NCI-H2171 treated with DMSO at 0.1 percent for 48 hours (cell line): ENCODE measurements around the gene MDFI.

Experiments used
- DNase-seq: peaks from one replicate; lab custom pipeline; 2025; lab: John Stamatoyannopoulos, UW

The MDFI gene

GRCh38 chr6:41638002-41638934 lies at the start of gene MDFI:
TSS of gene MDFI (plus strand) at chr6:41638468. CDS start at chr6:41638750, 282 bp downstream.
- no peak for DNase-seq

- no peak for DNase-seq
These were observed 49.0 kb upstream of the MDFI start for GRCh38 chr6:41589223-41589622.

DNA sequence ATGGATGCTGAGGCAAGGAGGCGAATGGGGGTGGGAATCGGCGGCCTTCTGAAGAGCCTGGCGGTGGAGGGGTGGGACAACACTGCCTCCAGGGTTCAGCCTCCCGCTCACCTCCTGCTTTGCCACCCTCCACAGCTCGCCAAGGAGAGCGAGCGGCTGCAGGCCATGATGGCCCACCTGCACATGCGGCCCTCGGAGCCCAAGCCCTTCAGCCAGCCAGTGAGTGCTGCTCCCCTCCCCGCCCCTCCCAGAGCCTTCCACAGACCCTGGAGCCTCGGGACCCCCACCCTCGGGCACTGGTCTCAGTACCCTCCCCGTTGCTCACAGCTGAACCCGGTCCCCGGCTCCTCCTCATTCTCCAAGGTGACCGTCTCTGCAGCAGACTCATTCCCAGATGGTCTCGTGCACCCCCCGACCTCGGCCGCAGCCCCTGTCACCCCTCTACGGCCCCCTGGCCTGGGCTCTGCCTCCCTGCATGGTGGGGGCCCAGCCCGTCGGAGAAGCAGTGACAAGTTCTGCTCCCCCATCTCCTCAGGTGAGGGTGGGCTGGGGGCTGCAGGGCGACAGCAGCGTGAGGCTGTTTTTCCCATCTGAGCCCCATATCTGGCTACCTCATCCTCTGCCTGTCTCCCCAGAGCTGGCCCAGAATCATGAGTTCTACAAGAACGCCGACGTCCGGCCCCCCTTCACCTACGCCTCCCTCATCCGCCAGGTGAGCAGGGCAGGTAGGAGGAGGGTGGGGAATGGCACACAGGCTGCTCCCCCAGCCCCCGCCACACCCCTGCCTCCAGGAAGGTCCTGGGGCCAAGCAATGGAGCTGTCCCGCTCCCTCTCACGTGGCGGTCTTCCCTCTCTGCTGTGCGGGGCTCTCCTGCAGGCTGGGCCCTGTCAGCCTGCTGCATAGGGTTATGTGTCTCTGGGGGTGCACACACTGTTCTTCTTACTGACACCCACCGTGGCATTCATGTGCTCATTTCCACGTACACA lies 48.3 kb upstream of the MDFI start:
- no peak for DNase-seq

- DNase-seq = no peak
These were observed 47.1 kb upstream of the MDFI start for GRCh38 chr6:41591122-41591521.

DNA sequence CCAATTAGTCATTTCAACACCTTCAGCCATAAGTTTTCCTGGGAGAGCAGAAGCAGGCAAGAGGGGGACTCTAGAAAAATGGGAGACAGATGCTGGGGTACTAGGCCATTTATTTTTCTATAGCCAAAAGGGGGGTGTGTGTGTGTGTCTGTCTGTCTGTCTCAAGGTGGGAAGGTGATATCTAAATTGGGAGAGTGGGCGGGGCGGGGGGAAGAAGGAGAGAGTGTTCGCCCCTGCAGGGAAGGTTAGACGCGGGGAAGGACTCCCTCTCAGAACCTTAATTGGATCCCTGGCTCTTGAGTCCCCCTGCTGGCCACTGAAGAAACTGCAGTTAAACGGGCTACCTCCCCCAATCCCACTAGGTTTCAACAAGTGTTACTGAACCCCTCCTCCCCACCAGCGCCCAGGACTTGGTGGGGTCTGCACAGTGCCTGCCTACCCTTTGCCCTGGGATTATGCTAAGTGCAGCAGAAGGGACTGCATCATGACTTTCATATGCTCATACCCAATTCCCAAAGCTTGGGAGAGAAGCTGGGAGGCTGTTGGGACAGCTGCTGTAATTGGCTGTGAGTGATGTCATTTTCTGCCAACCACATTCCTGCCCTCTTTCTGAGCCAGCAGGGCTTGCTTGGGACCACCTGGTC lies 46.3 kb upstream of the MDFI start:
- peak; percentile 63 for DNase-seq

DNA sequence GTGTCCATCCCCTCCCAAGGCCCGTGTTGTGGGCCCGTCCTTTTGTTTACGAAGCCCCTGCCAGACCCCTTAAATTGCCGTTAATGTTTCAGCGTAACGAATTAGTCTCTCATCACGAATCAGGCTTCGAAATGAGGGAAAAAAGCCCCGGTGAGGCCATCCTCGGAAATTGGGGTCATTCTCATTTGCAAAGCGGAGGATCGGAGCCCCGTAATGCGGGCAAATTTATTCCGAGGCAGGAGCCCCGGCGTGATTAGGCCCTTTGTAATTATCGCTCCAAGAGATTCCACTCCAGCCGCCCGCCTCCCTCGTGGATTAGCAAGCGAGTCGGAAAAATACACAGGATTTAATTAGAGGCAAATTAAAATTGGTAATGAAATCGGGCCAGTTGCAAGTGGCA lies 44.9 kb upstream of the MDFI start:
- no peak for DNase-seq

DNA sequence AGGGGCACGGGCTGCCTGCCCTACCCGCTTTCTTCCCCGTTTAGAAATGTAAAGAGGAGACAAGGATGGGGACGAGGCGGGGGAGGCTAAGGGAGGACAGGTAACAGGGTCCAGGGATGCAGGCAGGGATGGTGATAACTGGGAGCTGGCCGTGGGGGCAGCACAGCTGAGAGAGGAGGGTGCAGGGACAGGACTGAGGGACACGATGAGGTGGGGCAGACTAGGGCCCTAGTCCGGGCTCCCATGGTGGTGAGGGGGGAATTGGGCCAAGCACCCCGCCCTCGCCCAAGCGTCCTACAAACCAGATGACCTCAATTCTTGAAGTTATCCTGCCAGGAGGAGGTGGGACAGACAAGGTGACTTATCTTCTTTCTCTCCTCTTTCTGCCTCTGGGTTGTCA lies 44.4 kb upstream of the MDFI start:
- DNase-seq = no peak

DNA sequence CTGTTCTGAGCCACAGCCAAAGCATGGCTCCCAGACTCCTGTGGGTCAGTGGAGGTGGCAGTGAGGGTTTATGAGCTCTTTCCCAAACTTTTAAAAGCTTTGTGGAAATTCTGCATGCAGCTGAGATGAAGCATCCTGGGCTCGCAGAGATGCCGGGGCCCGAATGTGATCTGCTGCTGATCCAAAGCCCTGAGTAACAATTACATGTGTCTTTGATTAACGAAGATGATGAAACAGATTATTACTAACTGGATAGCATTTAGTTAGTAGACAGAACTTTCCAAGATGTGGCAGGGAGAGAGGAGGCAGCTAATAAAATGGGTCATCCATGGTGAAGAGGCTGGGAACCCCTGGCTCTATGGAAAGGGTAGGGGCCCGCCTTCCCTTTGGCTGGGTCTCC lies 43.9 kb upstream of the MDFI start:
- no peak for DNase-seq

GRCh38 chr6:41594766-41595165 lies 43.5 kb upstream of the MDFI start:
- no peak for DNase-seq

GRCh38 chr6:41595166-41595565 lies 43.1 kb upstream of the MDFI start:
- no peak for DNase-seq

DNA sequence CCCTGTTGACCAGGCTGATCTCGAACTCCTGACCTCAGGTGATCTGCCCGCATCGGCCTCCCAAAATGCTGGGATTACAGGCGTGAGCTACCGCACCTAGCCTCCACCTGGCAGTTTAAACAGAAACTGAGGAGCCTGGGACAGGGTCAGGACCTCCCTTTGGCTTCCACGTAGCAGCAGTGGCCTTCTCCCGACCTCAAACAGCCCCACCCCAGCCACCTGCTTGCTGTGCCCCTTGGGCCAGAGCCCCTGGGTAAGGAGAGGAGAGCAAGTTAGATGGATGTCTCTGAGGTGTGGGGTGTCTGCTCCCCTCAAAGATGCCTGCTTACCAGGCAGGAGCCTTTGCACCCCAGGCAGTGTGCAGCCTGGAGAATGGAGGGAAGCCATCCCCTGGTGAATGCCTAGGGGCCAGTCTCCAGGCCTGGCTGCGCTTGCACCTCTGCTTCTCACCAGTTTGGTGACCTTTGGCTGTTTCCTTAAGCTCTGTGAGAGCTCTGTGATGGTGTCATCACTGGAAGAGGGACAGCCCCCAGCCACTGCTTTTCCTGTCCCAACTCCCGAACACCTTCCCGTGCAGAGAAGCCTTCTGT lies 42.1 kb upstream of the MDFI start:
- DNase-seq = no peak

DNA sequence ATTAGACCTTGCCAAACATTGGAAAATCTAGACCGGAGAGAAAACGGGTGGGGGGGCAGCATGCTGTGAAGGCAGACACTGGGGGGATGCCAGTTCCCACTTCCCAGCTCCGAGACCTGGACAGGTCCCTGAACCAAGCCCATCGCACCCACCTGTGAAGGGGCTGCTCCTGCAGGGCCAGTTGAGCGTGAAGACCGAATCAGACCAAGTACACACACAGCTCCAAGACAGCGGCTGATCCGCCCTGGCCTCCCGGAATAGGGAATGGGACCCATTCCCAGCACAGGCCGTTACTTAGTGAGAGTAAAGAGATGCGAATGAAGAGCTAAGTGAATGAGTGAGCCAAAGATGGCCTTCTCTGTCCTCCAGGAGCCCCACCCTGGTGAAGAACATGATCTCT lies 41.5 kb upstream of the MDFI start:
- DNase-seq = no peak

DNA sequence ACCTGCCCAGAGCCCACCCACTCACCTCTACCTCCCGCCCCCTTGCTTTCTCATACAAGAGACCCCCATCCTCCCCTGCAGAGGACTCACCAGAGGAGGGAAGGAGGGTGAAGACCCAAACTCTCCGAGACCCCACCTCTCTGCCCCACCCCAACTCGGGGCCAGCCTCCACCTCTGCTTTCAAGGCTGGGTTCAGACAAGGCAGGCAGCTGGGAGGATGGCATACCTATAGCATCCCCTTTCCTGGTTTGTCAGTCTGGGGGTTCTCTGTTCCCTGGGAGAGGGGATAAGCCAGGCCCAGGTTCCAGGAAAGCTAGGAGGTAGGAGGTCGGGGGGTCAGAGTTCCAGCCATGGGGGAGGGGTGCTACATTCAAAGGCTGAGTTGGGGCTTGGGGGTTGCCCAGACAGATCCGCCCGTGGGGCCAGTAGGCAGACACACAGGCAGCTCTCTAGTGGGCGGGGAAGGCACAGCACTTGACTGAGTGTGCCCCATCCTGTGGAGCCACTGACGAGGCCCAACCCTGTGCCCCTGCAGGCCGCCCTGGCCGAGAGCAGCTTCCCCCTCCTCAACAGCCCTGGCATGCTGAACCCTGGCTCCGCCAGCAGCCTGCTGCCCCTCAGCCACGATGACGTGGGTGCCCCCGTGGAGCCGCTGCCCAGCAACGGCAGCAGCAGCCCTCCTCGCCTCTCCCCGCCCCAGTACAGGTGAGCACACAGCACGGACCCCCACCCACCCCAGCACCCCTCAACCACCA lies 40.8 kb upstream of the MDFI start:
- no peak for DNase-seq

DNA sequence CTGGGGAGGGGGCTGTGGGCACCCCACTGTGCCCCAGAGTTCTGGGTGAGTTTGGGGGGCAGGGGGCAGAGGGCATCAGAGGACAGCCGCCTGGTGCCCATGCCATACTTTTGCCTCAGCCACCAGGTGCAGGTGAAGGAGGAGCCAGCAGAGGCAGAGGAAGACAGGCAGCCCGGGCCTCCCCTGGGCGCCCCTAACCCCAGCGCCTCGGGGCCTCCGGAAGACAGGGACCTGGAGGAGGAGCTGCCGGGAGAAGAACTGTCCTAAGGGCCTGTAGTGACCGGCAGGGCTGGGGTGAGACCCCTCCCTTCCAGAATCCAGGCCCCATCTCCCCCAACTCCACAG lies 39.6 kb upstream of the MDFI start:
- no peak for DNase-seq

- DNase-seq = no peak
These were observed 39.0 kb upstream of the MDFI start for GRCh38 chr6:41599015-41599851.

- no peak for DNase-seq
These were observed 38.3 kb upstream of the MDFI start for GRCh38 chr6:41599852-41600445.

- DNase-seq = no peak
These were observed 37.6 kb upstream of the MDFI start for GRCh38 chr6:41600499-41601247.

DNA sequence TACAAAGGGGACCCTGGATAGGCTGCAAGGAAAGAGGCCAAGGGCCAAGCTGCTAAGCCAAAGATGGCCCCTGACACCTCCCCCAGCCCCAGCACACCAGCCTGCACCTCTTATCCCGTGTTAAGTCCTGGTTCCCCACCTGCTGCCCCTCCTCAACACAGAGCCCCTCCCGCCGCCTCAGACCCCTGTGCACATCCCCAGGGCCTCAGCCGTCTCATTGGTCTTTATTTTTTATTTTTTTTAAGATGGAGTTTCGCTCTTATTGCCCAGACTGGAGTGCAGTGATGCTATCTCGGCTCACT lies 37.1 kb upstream of the MDFI start:
- DNase-seq = no peak

DNA sequence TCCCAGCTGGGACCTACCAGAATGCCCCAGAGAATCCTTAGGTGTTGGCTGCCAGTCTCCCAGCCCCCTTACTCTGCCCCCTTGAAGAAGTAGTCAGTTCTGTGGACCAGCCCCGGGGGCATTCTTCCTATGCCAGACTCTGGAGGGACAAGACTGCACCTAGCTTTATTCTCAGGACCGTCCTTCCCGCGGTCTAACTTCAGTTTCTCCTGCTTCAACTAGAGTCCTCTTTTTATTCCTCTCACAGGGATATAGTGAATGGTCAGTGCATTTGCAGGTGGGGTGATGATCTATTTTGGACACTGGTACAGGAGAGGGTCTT lies 35.9 kb upstream of the MDFI start:
- DNase-seq = no peak
